GM06990 (cell line): ENCODE data around the gene HMG20B.

ENCODE experiments used
- DNase-seq: peaks from one replicate; pipeline ENCODE4 v3.0.0-alpha.2; 2011; ENCODE audit not compliant: insufficient read length; ENCODE audit errors: extremely low read depth
- H3K27me3 ChIP-seq: replicated peaks from 2 replicates; pipeline ENCODE4 v1.6.0; 2011; ENCODE audit warnings: low read length; ENCODE audit not compliant: control insufficient read depth, insufficient read depth
- H3K36me3 ChIP-seq: 2 replicates; pipeline ENCODE4 v1.5.1; 2011; ENCODE audit warnings: low read length; ENCODE audit not compliant: control insufficient read depth, insufficient read depth
- H3K4me3 ChIP-seq: replicated peaks from 2 replicates; pipeline ENCODE4 v1.5.1; 2011; ENCODE audit warnings: low read depth, mild to moderate bottlenecking, control low read depth, low read length
- CTCF ChIP-seq: IDR thresholded peaks from 2 replicates; pipeline ENCODE4 v1.5.1; 2011; ENCODE audit warnings: low read length, control low read depth, mild to moderate bottlenecking, inconsistent platforms; ENCODE audit not compliant: insufficient read depth, poor library complexity, severe bottlenecking

The HMG20B gene

GRCh38 chr19:3601021-3601420 lies 28.3 kb downstream of the HMG20B start:
- no peaks in the 10 kb centered on the region for H3K36me3 ChIP-seq
- no peak for TF ChIP-seq CTCF
- no peaks in the 10 kb centered on the region for H3K27me3 ChIP-seq
- H3K4me3 ChIP-seq = no peak overlapping the region
- no peak for DNase-seq

GRCh38 chr19:3603121-3603811 lies 30.5 kb downstream of the HMG20B start:
- H3K4me3 ChIP-seq = no peak overlapping the region
- H3K36me3 ChIP-seq = no peaks in the 10 kb centered on the region
- no peak for TF ChIP-seq CTCF
- DNase-seq = no peak
- no peaks in the 10 kb centered on the region for H3K27me3 ChIP-seq

GRCh38 chr19:3604227-3604986 lies 31.7 kb downstream of the HMG20B start:
- no peak for DNase-seq
- H3K4me3 ChIP-seq = no peak overlapping the region
- no peak for TF ChIP-seq CTCF
- H3K36me3 ChIP-seq = no peaks in the 10 kb centered on the region
- H3K27me3 ChIP-seq = no peaks in the 10 kb centered on the region

GRCh38 chr19:3604987-3605343 lies 32.2 kb downstream of the HMG20B start:
- no peak for DNase-seq
- Histone ChIP-seq H3K4me3 (no peak overlapping the region), H3K27me3 (no peaks in the 10 kb centered on the region), H3K36me3 (no peaks in the 10 kb centered on the region)
- TF ChIP-seq CTCF = no peak

GRCh38 chr19:3605361-3605760 lies 32.6 kb downstream of the HMG20B start:
- Histone ChIP-seq H3K36me3 (peaks cover 2% of the 10 kb centered on the region; the same call in 1 of the 2 replicates), H3K27me3 (no peaks in the 10 kb centered on the region), H3K4me3 (no peak overlapping the region)
- no peak for TF ChIP-seq CTCF
- no peak for DNase-seq
